ENCODE results near the gene LRRC38. TPM values are rescaled to one million over a fixed set of nuclear protein-coding genes. Genes with fewer than 3 reads are reported as not detected.

The LRRC38 gene
- total RNA-seq, 4 donors from 2014 or later = 0.17 TPM; not detected in 3

- Histone ChIP-seq H3K27me3 (no peaks in the 10 kb centered on the region), H3K4me3 (no peak overlapping the region), H3K4me1 (peaks cover 8 to 22% (median 20%) of the 10 kb centered on the region in 4 donors), H3K9me3 (no peaks in the 10 kb centered on the region), H3K36me3 (no peaks in the 10 kb centered on the region), H3K27ac (replicated peaks in 1 of 4) (no peak overlapping the region)
- TF ChIP-seq POLR2AphosphoS5 (IDR thresholded peaks at IDR 0.05) (no peak), CTCF (IDR thresholded peaks at IDR 0.05) (no peak), EP300 (IDR thresholded peaks at IDR 0.05) (no peak), POLR2A (IDR thresholded peaks at IDR 0.05; ENCODE audit: low read depth) (no peak)
- DNase-seq (ENCODE audit: extremely low spot score) = no peak
- 91% methylated on average over 2 of the region's 2 CpGs for WGBS
- intact Hi-C loops (cut with DNase I) = no loop called here
Observed at GRCh38 chr1:13539683-13540082, 25.9 kb upstream of the LRRC38 start.

- intact Hi-C loops (cut with DNase I) = no loop called here
- Histone ChIP-seq H3K27me3 (no peaks in the 10 kb centered on the region), H3K9me3 (no peaks in the 10 kb centered on the region), H3K4me3 (no peak overlapping the region), H3K27ac (replicated peaks in 1 of 4) (no peak overlapping the region), H3K36me3 (no peaks in the 10 kb centered on the region), H3K4me1 (peaks cover 7 to 18% (median 15%) of the 10 kb centered on the region in 4 donors)
- TF ChIP-seq POLR2AphosphoS5 (IDR thresholded peaks at IDR 0.05) (no peak), CTCF (IDR thresholded peaks at IDR 0.05) (no peak), POLR2A (IDR thresholded peaks at IDR 0.05; ENCODE audit: low read depth) (no peak), EP300 (IDR thresholded peaks at IDR 0.05) (no peak)
- no peak for DNase-seq (ENCODE audit: extremely low spot score)
- 83% methylated on average over 2 of the region's 2 CpGs for WGBS
Observed at GRCh38 chr1:13538832-13539231, 25.0 kb upstream of the LRRC38 start.

DNA sequence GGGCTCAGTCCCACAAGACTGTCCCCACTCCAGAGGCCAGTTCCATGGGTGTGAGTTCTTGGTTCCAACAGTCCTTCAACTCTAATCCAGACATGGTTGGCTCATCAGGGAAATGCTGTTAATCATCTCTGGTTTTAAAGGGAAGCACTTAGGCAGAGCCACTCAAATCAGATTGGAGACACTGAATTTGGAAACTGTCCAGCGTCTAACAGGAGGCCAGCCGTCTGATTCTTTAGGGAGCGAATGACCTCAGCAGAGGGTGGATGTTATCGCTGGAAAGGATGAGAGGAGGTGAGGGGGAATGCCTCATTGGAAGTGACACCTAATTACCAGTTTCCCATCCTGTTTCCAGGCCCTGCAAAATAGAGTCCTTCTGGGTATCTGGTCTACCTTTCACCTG is 22.8 kb upstream of the LRRC38 start:
- intact Hi-C loops (cut with DNase I) = no loop called here
- Histone ChIP-seq H3K27ac (replicated peaks in 1 of 4) (no peak overlapping the region), H3K4me3 (no peak overlapping the region), H3K27me3 (no peaks in the 10 kb centered on the region), H3K36me3 (no peaks in the 10 kb centered on the region), H3K4me1 (peaks cover 0 to 15% (median 9%) of the 10 kb centered on the region in 4 donors), H3K9me3 (no peaks in the 10 kb centered on the region)
- 70% methylated on average over 4 of the region's 4 CpGs for WGBS
- TF ChIP-seq POLR2AphosphoS5 (IDR thresholded peaks at IDR 0.05) = no peak
- TF ChIP-seq CTCF (IDR thresholded peaks at IDR 0.05) = no peak
- TF ChIP-seq EP300 (IDR thresholded peaks at IDR 0.05) = no peak
- TF ChIP-seq POLR2A (IDR thresholded peaks at IDR 0.05; ENCODE audit: low read depth) = no peak
- DNase-seq (ENCODE audit: extremely low spot score) = no peak

- 84% methylated on average over 6 of the region's 6 CpGs for WGBS
- TF ChIP-seq POLR2AphosphoS5 (IDR thresholded peaks at IDR 0.05) = no peak
- no peak for TF ChIP-seq EP300 (IDR thresholded peaks at IDR 0.05)
- TF ChIP-seq CTCF (IDR thresholded peaks at IDR 0.05) = no peak
- TF ChIP-seq POLR2A (IDR thresholded peaks at IDR 0.05; ENCODE audit: low read depth) = no peak
- intact Hi-C loops (cut with DNase I) = no loop called here
- H3K27me3 ChIP-seq = no peaks in the 10 kb centered on the region
- no peaks in the 10 kb centered on the region for H3K9me3 ChIP-seq
- no peaks in the 10 kb centered on the region for H3K36me3 ChIP-seq
- no peak overlapping the region for H3K27ac ChIP-seq (replicated peaks in 1 of 4)
- H3K4me3 ChIP-seq = no peak overlapping the region
- peaks cover 0 to 9% (median 0%) of the 10 kb centered on the region in 4 donors for H3K4me1 ChIP-seq
- no peak for DNase-seq (ENCODE audit: extremely low spot score)
Observed at GRCh38 chr1:13535227-13535626, 21.4 kb upstream of the LRRC38 start.

- intact Hi-C loops (cut with DNase I) = no loop called here
- H3K4me1 ChIP-seq = no peaks in the 10 kb centered on the region
- WGBS = 57% methylated on average over 6 of the region's 6 CpGs
- TF ChIP-seq POLR2AphosphoS5 (IDR thresholded peaks at IDR 0.05) (no peak), EP300 (IDR thresholded peaks at IDR 0.05) (no peak), CTCF (IDR thresholded peaks at IDR 0.05) (no peak), POLR2A (IDR thresholded peaks at IDR 0.05; ENCODE audit: low read depth) (no peak)
- H3K4me3 ChIP-seq = no peak overlapping the region
- peaks cover 0 to 12% (median 7%) of the 10 kb centered on the region in 4 donors for H3K9me3 ChIP-seq
- H3K36me3 ChIP-seq = no peaks in the 10 kb centered on the region
- DNase-seq (ENCODE audit: extremely low spot score) = no peak
- no peak overlapping the region for H3K27ac ChIP-seq (replicated peaks in 1 of 4)
- peaks cover 0 to 21% (median 0%) of the 10 kb centered on the region in 4 donors for H3K27me3 ChIP-seq
Observed at GRCh38 chr1:13528320-13528719, 14.5 kb upstream of the LRRC38 start.
